GM10847 (cell line): ENCODE data around the gene CDYL2.

Experiments used
- POLR2A ChIP-seq: IDR thresholded peaks from 2 replicates; pipeline ENCODE4 v1.6.1; 2011; ENCODE audit not compliant: insufficient read length; ENCODE audit errors: extremely low read depth

CDYL2 gene

DNA sequence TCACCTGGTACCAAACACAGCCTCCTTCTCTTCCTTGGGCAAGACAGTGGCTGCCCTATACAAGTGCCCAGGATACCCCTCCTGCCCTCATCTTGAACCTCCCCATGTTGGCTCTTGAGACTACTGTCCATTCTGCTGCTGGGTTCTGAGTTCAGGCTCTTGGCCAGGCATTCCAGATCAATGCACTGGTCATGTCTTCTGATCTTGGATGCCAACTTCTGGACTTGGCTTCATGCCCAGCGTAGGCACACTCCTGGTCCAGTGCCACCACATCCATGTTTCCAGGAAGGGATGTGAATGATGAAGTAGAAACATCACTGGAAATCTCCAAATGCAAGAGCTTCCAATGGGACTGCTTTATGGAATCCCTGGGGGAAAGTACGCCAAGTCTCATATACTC is 212.1 kb downstream of the CDYL2 start:
- TF ChIP-seq POLR2A = no peak

DNA sequence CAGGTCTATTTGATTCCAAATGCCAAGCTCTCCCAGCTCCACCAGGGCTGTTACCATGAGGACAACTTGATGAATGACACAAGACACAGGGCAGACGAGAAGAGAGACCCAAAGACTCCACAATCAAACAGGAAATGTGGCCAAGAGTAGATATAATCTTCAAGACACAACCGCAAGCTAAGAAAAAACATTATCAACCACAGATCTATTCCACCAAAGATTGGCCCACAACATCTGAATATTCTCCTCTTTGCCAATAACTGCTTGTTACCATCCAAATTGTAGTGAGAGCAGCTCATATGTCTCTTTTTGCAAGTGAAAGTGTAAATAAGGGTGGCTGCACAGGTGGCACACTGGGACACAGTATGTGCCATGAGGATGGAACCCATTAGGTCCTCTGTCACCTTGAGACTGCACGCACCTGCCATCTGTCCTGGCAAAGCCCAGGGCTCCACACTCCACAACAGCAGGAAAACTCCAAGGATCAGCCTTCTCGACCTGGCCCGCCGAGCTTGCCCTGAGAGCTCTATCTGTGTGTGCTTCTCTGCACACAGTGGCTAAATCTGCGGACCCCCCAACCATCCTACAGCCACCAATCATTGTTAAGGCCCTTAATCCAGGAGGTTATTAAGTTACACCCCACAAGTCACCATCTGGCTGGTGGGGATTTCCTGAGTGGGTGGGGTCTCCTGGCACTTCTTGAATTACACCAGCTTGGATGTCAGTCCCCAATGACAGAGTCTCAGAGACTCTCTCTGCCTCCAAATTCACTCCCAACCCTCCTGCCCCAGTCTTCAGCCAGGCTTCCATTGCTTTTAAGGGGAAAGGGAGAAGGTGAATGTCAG is 213.1 kb downstream of the CDYL2 start:
- TF ChIP-seq POLR2A = no peak

DNA sequence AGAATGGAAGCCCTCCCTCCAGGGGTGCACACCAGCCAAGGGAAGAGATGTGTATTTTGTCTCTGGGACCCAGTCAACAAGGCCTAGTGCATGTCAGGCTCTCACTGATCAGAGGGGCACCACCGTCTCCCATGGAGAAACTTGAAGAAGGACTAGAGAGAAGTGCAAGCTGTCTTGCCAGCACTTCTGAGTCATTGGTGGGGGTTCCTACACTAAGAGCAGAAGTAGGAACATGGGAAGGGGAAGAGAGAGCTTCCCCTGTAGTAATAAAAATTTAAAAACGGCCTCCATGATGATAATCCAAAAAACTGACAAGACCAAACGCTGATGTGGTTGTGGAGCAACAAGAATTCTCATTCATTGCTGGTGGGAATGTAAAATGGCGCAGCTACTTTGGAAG is 217.3 kb downstream of the CDYL2 start:
- no peak for TF ChIP-seq POLR2A

DNA sequence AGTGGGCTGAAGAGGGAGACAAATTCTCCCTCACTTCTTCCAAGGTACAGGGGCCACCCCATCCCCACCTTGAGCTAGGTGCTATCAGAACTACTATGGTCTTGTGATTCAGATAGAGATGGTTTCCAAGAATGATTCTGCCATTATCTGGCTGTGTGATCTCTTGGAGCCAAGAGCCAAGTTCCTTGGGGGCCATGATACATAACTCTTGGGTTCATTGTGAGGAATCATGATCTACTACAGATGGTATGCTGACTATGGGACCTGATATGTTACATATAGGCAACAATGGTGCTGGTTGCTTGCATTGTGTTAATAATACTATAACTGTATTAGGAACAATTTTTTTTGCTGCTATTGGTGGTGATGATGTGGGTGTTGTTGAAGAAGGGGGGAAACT is 217.9 kb downstream of the CDYL2 start:
- TF ChIP-seq POLR2A = no peak

GRCh38 chr16:80585764-80586163 is 218.6 kb downstream of the CDYL2 start:
- no peak for TF ChIP-seq POLR2A

DNA sequence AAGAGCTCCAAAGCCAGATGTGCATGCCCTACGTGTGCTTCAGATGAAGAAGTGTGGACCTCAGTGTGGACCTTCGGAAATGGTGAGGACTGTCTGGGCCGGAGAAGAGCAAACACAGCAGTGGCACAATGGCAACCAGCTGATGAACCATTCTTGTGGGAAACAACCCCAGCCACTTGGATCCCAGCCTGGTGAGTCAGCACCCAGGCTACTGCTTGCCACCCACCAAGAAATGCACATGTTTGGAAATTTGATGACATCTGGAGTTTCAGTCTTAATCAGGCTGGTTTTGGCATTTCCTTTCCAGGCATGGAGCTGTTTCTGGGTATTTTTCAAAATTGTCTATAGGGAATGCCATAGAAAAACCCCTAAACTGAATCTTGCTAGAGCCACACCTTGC is 220.9 kb downstream of the CDYL2 start:
- no peak for TF ChIP-seq POLR2A

GRCh38 chr16:80580109-80580832 is 224.1 kb downstream of the CDYL2 start:
- TF ChIP-seq POLR2A = no peak

DNA sequence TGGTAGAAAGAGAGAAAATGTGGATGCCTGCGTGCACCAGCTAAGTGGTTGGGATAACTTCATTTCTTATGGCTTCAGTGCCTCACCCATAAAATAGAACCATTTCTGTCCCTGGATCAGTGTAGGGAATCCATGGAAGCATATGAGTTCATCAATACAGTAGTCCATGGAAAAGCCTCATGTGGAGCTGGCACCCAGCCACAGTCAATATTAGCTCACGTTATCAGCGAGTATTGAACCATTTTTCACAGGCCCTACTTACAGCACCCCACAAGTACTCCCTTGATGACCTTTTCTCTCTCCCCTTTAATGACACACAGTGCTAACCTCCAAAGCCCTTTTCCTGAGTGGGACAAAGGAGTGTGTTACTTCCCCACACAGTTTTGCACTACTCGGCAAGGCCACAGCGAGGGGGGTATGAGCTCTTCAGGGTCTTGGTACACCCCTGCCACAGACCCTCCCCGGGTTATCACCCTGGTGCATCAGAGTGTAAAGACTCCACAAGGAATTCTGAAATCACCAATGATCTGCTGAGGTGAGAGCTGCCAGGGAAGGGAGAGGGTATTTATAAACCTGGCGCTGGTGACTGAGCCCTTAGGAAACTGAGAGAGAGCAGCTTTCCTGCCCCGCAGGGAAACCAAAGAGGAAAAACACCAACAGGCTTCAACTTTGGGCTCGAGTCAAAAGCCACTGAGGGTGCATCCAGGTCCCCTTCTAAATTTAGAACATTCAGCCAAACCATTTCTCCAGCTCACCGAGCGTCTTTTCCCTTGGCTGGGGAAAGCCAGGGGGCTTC is 226.7 kb downstream of the CDYL2 start:
- TF ChIP-seq POLR2A = no peak

- TF ChIP-seq POLR2A = no peak
Measured at GRCh38 chr16:80576343-80576912, 228.0 kb downstream of the CDYL2 start.

GRCh38 chr16:80573700-80574120 is 230.7 kb downstream of the CDYL2 start:
- no peak for TF ChIP-seq POLR2A

DNA sequence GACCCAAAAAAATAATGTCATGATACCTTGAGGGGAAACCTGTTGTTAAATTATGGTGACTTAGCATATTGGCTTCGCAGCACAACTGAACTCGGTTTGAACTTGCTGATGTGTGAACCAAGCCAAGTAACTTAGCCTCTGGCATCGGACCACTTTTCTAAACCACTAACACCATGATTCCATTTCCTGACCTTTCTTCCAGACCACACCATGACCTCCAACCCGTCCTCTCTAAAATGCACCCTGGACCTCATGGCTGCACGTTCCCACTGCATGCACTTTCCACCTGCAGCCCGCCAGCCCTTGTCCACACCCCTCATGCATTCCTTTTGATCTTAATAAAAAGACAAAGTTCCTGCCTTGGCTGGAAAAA is 234.3 kb downstream of the CDYL2 start:
- no peak for TF ChIP-seq POLR2A

DNA sequence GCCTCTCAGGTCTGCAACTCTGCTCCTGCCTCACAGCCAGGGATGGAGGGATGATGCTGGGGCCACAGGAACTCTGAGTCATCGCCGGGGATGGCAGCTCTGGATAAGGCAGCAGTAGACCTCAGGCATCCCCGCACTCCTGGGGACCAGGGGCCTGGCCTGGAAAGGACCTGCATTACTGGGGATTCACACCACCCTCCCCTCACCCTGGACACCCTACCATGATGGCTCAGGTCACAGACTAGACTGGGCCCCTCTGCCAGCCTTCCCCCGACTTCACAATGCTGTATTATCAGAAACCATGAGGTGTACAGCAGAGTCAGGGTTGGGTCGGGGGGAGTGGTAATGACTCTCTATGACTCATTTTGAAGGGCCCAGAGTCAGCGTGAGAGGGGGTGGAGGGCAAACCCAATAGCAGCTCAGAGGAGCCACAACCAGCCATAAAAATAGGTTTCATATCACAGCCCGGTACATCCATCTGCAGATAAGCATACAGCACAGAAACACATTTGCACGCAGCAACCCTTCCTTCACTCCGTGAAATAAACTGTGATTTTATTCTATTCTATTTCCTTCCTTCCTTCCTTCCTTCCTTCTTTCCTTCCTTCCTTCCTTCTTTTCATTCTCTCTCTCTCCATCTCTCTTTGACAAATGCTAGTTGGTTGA is 234.8 kb downstream of the CDYL2 start:
- TF ChIP-seq POLR2A = no peak

DNA sequence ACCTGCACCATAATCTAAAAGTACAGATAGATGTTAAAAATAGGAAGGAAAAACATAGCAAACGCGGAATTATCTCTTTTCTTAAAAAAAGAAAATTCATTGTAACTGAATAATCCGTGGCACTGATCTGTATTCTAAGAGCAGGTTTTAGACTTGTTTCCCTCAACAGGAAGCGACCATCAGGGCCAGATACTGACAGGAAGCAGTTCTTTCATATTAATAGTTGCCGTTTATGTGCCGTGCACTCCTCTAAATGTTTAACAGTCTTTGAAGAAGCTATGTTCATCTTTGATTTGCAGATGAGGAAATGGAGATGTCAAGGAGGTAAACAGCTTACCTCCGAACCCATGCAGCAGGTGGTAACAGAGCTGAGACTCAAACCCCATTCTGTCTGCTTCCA is 240.0 kb downstream of the CDYL2 start:
- TF ChIP-seq POLR2A = no peak

DNA sequence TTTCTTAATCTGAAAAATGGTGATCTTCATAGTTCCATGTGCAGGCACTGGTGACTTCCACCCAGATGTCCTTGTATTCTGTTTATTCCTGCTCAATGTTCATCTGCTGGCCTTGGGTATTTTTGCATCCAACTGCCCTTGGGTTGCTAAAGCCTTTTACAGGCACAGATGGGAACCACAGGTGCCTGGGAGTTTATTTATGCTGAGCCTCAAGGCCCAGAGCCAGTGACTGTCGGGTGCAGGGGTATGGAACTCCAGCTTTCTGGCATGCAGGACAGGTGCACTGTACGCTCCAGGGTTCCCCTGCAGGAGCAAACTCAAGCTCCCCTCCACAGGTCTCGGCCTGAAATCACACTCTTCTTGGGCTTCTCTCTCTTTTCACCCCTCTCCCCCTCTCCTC is 241.3 kb downstream of the CDYL2 start:
- no peak for TF ChIP-seq POLR2A

- no peak for TF ChIP-seq POLR2A
Measured at GRCh38 chr16:80559369-80559768, 245.0 kb downstream of the CDYL2 start.
